WERI-Rb-1 (cell line): Measurements from ENCODE around the gene MPP7.

ENCODE experiments used
- DNase-seq: peaks from one replicate; pipeline ENCODE4 v3.0.0-alpha.2; 2020
- H3K27ac ChIP-seq: fragments of 250-450 bp; sonication (Bioruptor Pico); 2 replicates; pipeline ENCODE4 v1.5.1; 2020; ENCODE audit warnings: mild to moderate bottlenecking, moderate library complexity
- H3K27me3 ChIP-seq: fragments of 250-450 bp; sonication (Bioruptor Pico); 2 replicates; pipeline ENCODE4 v1.5.1; 2021; ENCODE audit warnings: mild to moderate bottlenecking, low read depth, moderate library complexity; ENCODE audit not compliant: insufficient read depth, severe bottlenecking
- H3K36me3 ChIP-seq: fragments of 250-450 bp; sonication (Bioruptor Pico); 2 replicates; pipeline ENCODE4 v1.5.1; 2020; ENCODE audit warnings: mild to moderate bottlenecking, moderate library complexity
- H3K4me3 ChIP-seq: 2 replicates; pipeline ENCODE4 v1.5.1; 2011; ENCODE audit warnings: low read depth, mild to moderate bottlenecking, control low read depth, low read length
- H3K9me3 ChIP-seq: fragments of 250-450 bp; sonication (Bioruptor Pico); 2 replicates; pipeline ENCODE4 v1.5.1; 2021; ENCODE audit warnings: mild to moderate bottlenecking, moderate library complexity; ENCODE audit not compliant: severe bottlenecking
- CTCF ChIP-seq: IDR thresholded peaks from 2 replicates; pipeline ENCODE4 v1.5.1; 2011; ENCODE audit warnings: low read depth, mild to moderate bottlenecking, control low read depth, inconsistent platforms, low read length

MPP7 gene

GRCh38 chr10:28331841-28332240, 29.0 kb upstream of the MPP7 start:
- H3K9me3 ChIP-seq = no peaks in the 10 kb centered on the region
- TF ChIP-seq CTCF = no peak
- H3K27me3 ChIP-seq = no peaks in the 10 kb centered on the region
- DNase-seq = no peak
- H3K36me3 ChIP-seq = no peaks in the 10 kb centered on the region
- no peak overlapping the region for H3K27ac ChIP-seq
- no peak overlapping the region for H3K4me3 ChIP-seq

DNA sequence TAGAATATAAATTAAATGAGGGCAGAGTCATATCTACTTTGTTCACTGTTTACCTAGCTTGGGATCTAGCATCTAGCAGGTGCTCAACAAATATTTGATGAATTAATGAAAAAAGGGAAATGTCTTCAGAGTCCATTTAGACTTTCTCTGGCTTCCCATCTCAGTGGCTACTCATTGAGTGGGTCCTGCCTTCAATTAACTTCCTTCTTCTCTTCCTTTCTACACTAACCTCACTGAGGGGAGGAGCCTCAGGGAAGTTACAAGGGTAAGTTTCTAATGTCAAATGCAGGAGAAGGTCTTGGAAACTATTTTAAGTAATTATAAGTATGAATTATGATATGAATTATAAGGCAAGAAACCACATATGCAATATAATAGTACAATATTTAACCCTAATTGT, 28.2 kb upstream of the MPP7 start:
- TF ChIP-seq CTCF = no peak
- Histone ChIP-seq H3K9me3 (no peaks in the 10 kb centered on the region), H3K36me3 (no peaks in the 10 kb centered on the region), H3K27ac (no peak overlapping the region), H3K27me3 (no peaks in the 10 kb centered on the region), H3K4me3 (no peak overlapping the region)
- no peak for DNase-seq

GRCh38 chr10:28328346-28328745, 25.5 kb upstream of the MPP7 start:
- H3K36me3 ChIP-seq = no peaks in the 10 kb centered on the region
- TF ChIP-seq CTCF = no peak
- DNase-seq = no peak
- no peaks in the 10 kb centered on the region for H3K27me3 ChIP-seq
- no peak overlapping the region for H3K27ac ChIP-seq
- H3K9me3 ChIP-seq = no peaks in the 10 kb centered on the region
- no peak overlapping the region for H3K4me3 ChIP-seq

DNA sequence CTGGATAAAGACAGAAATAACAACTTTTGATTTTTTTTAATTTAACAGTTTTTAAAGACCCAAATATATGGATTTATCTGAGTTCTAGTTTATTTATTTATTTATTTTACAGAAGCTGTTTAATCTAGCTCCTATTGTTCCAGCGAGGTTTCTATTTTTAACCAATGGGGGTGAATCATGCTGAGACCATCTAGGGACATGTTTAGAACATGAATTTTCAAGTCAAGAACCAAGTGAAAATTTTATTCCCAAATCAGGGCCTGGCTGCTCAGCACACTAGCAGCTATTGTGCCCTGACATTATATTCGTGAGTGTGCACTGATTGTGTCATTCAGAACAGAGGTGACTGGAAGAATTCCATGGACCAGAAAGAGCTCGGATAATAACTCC, 24.6 kb upstream of the MPP7 start:
- TF ChIP-seq CTCF = no peak

DNA sequence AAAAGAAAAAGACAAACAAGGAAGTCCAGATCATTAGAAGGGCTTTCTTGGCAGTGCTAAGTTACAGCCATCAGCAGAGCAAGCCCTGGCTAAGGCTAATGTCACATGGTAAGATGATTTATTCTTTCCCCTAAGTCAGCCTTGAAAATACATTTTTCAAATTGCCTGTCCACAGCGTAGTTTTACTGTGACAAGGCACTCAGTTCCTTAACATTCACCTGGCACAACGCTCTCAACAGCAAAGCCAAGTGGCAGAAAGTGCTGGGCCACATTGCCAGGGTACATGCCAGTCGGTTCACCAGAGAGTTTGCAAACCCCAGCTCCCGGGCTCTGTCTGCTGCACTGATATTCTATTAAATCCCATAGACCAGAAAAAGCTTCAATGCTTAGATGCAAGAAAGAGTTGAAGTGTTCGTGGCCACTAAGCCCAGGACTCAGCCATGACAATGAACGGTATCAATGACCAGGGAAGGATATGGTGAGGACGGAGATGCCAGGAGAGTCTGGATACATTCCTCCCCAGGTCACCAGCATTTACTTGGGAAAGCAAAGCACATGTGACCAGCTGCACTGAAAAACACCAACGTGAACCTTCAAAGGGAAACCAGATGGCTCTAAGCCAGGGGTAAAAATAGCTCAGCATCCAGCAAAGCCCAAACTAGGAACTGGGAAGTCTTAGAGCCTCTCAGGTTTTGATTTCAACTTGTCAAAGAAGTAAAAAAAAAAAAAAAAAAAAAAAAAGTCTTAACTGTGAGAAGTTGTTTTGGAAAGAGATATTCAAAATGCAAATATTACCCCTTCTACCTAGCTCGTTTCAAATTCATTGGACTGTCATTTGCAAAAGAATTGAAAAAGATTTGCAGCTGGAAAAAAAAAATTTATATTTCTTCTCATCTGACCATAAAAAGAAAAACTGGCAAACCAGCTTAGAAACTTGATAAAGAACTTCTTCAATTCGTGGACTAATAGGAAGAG, 23.9 kb upstream of the MPP7 start:
- H3K4me3 ChIP-seq = no peak overlapping the region
- H3K9me3 ChIP-seq = no peaks in the 10 kb centered on the region
- H3K27ac ChIP-seq = no peak overlapping the region
- H3K27me3 ChIP-seq = no peaks in the 10 kb centered on the region
- H3K36me3 ChIP-seq = no peaks in the 10 kb centered on the region
- DNase-seq = peak; percentile 7
- TF ChIP-seq CTCF = no peak

More for the DNA sequence above, 24.6 kb upstream of the MPP7 start:
- Histone ChIP-seq H3K27me3 (no peaks in the 10 kb centered on the region), H3K4me3 (no peak overlapping the region), H3K36me3 (no peaks in the 10 kb centered on the region), H3K27ac (no peak overlapping the region), H3K9me3 (no peaks in the 10 kb centered on the region)
- no peak for DNase-seq
